HepG2 (cell line): ENCODE measurements around the gene ELP6.

Experiments
- CHCHD3 ChIP-seq: sonication (generic); formaldehyde crosslinking; IDR thresholded peaks from 2 replicates; pipeline ENCODE4 v1.8.0; 2022; ENCODE audit warnings: mild to moderate bottlenecking, missing genetic modification reagents, moderate library complexity
- CTCF ChIP-seq: sonication (generic); formaldehyde crosslinking; IDR thresholded peaks from 2 replicates; pipeline ENCODE4 v1.5.0; 2020; ENCODE audit warnings: mild to moderate bottlenecking, missing genetic modification reagents, moderate library complexity
- SMAD1 ChIP-seq: sonication (generic); formaldehyde crosslinking; IDR thresholded peaks from 2 replicates; pipeline ENCODE4 v1.4.0; 2020; ENCODE audit warnings: missing genetic modification reagents, low read depth, mild to moderate bottlenecking, borderline replicate concordance
- ZBTB7A ChIP-seq: sonication (generic); formaldehyde crosslinking; IDR thresholded peaks from 2 replicates; pipeline ENCODE4 v1.8.0; 2022; ENCODE audit warnings: mild to moderate bottlenecking, missing genetic modification reagents
- TF ChIP-seq, protein P1 (sequence below): sonication (generic); formaldehyde crosslinking; IDR thresholded peaks from 2 replicates; pipeline ENCODE4 v1.4.0; 2020; ENCODE audit warnings: missing genetic modification reagents, borderline replicate concordance

DNA sequence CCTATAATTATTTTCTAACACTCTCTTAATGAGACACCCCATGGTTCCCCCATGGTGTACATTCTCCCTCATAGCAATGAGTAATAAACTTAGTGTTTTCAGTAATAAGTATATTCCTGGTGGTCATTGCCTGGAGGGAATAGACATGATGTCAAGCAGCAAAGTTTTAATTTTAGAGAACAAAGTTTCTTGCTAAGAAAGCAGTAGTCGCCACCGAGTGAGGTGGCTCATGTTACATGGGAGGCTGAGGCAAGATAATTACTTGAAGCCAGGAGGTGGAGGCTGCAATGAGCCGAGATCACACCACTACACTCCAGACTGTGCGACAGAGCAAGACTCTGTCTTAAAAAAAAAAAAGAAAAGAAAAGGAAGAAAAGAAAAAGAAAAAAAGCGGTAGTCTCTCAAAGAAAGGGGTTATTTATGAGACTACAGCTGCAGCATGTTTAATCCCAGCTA lies 2.4 kb upstream of the ELP6 start:
- no peak for TF ChIP-seq CHCHD3 (CRISPR knock-in tag)
- no peak for TF ChIP-seq CTCF (CRISPR knock-in tag)
- no peak for TF ChIP-seq SMAD1 (CRISPR knock-in tag)
- no peak for TF ChIP-seq ZBTB7A (CRISPR knock-in tag)
- TF ChIP-seq, protein P1, sequence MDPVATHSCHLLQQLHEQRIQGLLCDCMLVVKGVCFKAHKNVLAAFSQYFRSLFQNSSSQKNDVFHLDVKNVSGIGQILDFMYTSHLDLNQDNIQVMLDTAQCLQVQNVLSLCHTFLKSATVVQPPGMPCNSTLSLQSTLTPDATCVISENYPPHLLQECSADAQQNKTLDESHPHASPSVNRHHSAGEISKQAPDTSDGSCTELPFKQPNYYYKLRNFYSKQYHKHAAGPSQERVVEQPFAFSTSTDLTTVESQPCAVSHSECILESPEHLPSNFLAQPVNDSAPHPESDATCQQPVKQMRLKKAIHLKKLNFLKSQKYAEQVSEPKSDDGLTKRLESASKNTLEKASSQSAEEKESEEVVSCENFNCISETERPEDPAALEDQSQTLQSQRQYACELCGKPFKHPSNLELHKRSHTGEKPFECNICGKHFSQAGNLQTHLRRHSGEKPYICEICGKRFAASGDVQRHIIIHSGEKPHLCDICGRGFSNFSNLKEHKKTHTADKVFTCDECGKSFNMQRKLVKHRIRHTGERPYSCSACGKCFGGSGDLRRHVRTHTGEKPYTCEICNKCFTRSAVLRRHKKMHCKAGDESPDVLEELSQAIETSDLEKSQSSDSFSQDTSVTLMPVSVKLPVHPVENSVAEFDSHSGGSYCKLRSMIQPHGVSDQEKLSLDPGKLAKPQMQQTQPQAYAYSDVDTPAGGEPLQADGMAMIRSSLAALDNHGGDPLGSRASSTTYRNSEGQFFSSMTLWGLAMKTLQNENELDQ: no peak
